ENCODE results near the gene TCF7L2.

The TCF7L2 gene

DNA sequence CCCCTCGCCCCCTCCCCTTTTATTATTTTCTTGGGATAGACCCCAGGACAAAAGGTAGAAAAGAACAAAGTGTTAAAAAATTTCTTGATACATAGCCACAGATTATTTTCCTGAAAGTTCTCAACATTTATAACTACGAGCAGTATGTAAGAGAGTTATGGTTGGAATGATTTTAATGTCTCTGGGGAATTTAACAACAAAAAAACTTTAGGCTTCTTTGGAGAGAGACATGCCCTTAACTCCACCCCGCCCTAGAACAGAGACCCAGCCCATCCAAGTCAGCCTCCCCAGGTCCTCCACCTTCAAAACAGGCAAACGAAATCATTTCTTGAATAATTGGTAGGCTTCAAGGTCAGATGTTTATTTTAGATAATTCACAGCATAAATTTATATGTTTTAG, 97.1 kb downstream of the TCF7L2 start:
- TF ChIP-seq, protein P1, sequence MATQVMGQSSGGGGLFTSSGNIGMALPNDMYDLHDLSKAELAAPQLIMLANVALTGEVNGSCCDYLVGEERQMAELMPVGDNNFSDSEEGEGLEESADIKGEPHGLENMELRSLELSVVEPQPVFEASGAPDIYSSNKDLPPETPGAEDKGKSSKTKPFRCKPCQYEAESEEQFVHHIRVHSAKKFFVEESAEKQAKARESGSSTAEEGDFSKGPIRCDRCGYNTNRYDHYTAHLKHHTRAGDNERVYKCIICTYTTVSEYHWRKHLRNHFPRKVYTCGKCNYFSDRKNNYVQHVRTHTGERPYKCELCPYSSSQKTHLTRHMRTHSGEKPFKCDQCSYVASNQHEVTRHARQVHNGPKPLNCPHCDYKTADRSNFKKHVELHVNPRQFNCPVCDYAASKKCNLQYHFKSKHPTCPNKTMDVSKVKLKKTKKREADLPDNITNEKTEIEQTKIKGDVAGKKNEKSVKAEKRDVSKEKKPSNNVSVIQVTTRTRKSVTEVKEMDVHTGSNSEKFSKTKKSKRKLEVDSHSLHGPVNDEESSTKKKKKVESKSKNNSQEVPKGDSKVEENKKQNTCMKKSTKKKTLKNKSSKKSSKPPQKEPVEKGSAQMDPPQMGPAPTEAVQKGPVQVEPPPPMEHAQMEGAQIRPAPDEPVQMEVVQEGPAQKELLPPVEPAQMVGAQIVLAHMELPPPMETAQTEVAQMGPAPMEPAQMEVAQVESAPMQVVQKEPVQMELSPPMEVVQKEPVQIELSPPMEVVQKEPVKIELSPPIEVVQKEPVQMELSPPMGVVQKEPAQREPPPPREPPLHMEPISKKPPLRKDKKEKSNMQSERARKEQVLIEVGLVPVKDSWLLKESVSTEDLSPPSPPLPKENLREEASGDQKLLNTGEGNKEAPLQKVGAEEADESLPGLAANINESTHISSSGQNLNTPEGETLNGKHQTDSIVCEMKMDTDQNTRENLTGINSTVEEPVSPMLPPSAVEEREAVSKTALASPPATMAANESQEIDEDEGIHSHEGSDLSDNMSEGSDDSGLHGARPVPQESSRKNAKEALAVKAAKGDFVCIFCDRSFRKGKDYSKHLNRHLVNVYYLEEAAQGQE (IDR thresholded peaks at IDR 0.05; ENCODE audit: insufficient read depth in 1 of 2, low read depth in 2 of 2, low read length in 2 of 2): no peak
- no peak for TF ChIP-seq SIN3A (IDR thresholded peaks at IDR 0.05; ENCODE audit: borderline replicate concordance, insufficient read depth, low read length)

DNA sequence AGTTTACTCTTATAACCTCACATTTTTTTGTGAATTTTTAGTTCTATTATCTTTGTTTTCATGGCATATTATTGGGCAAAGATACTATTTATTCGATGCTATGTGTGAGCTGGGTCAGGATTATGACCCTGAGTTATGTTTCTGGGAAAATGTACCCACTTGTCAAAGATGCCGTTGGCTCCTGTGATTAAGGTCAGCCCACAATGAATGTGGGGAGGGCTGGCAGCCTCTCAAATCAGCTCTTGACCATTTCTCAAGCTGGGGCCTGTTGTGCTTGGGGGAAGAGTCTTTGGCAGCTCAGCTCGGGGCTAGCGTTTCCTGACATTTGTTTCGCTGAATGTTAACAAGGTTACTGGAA, 97.5 kb downstream of the TCF7L2 start:
- 0 out of 2 replicates have a peak, but pooled peaks have one; percentile 22 for TF ChIP-seq SIN3A (IDR thresholded peaks at IDR 0.05; ENCODE audit: borderline replicate concordance, insufficient read depth, low read length)
- no peak for TF ChIP-seq FOXP2 (optimal IDR thresholded peaks at IDR 0.05; ENCODE audit: borderline replicate concordance, extremely low read depth, extremely low read length, insufficient read depth)

DNA sequence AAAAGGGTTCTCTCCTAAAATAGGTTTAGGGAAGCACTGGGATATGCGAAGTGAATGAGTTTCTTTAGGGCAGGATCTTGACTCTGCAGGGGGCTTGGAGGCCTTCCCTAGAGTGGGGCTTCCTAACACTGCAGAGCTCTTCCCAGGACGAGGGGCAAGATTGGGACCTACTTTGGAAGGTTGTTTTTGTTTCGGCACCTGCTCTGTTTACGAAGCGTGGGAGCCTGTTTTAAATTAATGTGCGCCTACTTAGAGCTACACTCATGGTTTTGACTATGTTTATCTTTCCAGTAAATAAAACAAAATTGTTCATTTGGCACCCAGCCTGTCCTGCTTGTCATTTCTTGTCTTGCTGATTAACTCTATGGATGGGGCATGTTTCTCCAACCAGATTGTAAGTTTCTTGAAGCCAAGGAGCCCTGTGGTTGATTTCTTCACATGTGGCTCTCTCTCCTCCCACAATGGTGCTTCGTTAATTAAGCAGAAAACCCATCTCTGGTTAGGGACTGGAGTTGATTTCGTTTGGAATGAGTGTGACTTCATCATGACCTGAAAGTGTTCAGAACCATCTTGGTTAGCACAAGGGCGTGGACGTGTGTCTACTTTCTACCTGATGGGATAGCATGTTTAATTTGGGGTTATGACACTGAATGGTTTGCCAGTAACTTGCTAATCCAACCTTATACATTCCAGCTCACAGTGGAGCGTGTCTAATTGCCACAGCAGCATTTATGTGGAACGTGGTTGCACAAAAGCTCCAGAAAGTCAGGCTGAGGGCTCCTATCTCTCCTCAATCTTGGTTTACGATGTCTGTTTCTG, 98.1 kb downstream of the TCF7L2 start:
- no peak for TF ChIP-seq FOXP2 (optimal IDR thresholded peaks at IDR 0.05; ENCODE audit: borderline replicate concordance, extremely low read depth, extremely low read length, insufficient read depth)
- TF ChIP-seq SIN3A (IDR thresholded peaks at IDR 0.05; ENCODE audit: borderline replicate concordance, insufficient read depth, low read length): no peak
- TF ChIP-seq, protein P1 (IDR thresholded peaks at IDR 0.05; ENCODE audit: insufficient read depth in 1 of 2, low read depth in 2 of 2, low read length in 2 of 2): no peak
- TF ChIP-seq TAF1 (IDR thresholded peaks at IDR 0.05; ENCODE audit: borderline replicate concordance, insufficient read depth, low read length): no peak
- no peak for TF ChIP-seq POLR2AphosphoS5 (IDR thresholded peaks at IDR 0.05; ENCODE audit: low read depth, low read length)

DNA sequence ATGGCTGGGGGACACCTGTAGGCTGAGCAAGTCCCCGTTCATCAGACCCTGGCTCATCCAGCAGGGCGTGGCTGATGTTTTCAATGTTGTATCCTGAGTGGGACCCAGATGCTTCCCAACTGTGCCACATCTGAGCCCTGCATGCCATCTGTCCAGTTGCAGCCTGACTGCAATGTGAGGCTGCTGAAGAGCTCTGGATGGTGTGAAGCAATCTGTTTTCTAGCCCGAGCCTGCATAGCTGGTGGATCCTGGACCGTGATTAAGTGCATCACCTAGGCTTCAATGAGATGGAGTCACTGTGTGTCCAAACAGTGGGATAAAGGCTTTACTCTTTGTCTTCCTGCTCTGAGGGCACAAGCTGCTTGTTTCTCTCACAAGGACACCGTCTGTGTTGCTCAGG, 99.8 kb downstream of the TCF7L2 start:
- TF ChIP-seq SIN3A (IDR thresholded peaks at IDR 0.05; ENCODE audit: borderline replicate concordance, insufficient read depth, low read length) (no peak), FOXP2 (optimal IDR thresholded peaks at IDR 0.05; ENCODE audit: borderline replicate concordance, extremely low read depth, extremely low read length, insufficient read depth) (no peak), TAF1 (IDR thresholded peaks at IDR 0.05; ENCODE audit: borderline replicate concordance, insufficient read depth, low read length) (no peak), POLR2AphosphoS5 (IDR thresholded peaks at IDR 0.05; ENCODE audit: low read depth, low read length) (no peak)
- TF ChIP-seq, protein P1 (IDR thresholded peaks at IDR 0.05; ENCODE audit: insufficient read depth in 1 of 2, low read depth in 2 of 2, low read length in 2 of 2): no peak

DNA sequence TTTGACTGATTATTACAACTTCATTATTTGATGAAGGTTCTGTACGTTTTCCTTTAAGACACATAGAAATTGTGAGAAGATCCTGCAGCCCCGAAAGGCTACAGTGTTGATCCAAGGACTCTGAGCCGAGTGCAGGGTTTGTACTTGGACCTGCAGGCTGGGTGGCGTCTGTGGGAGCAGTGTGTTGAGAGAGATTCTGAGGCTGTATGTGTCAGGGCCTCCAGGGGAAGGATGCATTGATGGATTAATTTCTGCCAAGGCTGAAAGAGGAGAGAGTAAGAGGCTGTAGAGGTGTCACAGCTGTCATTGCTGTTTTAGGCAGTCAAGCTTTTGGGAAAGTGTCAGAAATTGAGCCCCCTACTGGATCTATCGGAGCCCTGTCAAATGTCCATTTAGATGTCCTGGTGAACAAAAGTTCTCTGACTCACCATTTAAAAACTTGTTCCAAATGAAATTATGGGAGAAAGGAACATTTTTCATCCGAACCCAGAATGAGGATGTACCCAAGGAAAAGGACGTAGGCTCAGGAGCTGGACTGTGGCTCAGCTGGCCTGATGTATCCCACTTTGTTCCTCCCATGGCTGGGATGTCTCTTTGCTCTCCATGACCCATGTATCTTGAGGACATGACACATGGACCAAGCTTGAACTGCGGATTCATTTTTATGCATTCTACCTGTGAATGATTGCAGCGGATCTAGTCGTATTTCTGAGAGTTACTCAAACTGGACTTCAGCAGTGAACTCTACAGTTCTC, 102.2 kb downstream of the TCF7L2 start:
- TF ChIP-seq, protein P1 (IDR thresholded peaks at IDR 0.05; ENCODE audit: insufficient read depth in 1 of 2, low read depth in 2 of 2, low read length in 2 of 2): no peak
- no peak for TF ChIP-seq FOXP2 (optimal IDR thresholded peaks at IDR 0.05; ENCODE audit: borderline replicate concordance, extremely low read depth, extremely low read length, insufficient read depth)
- TF ChIP-seq TAF1 (IDR thresholded peaks at IDR 0.05; ENCODE audit: borderline replicate concordance, insufficient read depth, low read length): no peak
- TF ChIP-seq POLR2AphosphoS5 (IDR thresholded peaks at IDR 0.05; ENCODE audit: low read depth, low read length): no peak
- TF ChIP-seq SIN3A (IDR thresholded peaks at IDR 0.05; ENCODE audit: borderline replicate concordance, insufficient read depth, low read length): no peak

All from PFSK-1 (cell line).